Endodermal cell (in vitro differentiated cells): ENCODE data around the gene CNGB1. TPM values are rescaled to one million over a fixed set of nuclear protein-coding genes. Genes with fewer than 3 reads are reported as not detected.
"Not testable (repeated sequence)": the region's sequence is repeated elsewhere in the genome, so short reads cannot be mapped to it uniquely, and the experiment has no call there.

Source experiments
- DNase-seq: peaks from one replicate; pipeline ENCODE4 v3.0.0-alpha.2; 2017
- H3K27ac ChIP-seq: 2 replicates; pipeline ENCODE4 v1.5.1; 2013; ENCODE audit warnings: mild to moderate bottlenecking, low read depth, low read length, moderate library complexity
- H3K27me3 ChIP-seq: 2 replicates; pipeline ENCODE4 v1.6.1; 2013; ENCODE audit warnings: mild to moderate bottlenecking, low read length, moderate library complexity; ENCODE audit not compliant: insufficient read depth, control insufficient read depth, poor library complexity, severe bottlenecking
- H3K36me3 ChIP-seq: 2 replicates; pipeline ENCODE4 v1.7.0; 2013; ENCODE audit warnings: mild to moderate bottlenecking, low read length, moderate library complexity; ENCODE audit not compliant: control insufficient read depth, insufficient read depth
- H3K4me1 ChIP-seq: one replicate; pipeline ENCODE4 v1.7.0; 2013; ENCODE audit warnings: low read length; ENCODE audit not compliant: control insufficient read depth, insufficient read depth
- H3K4me3 ChIP-seq: 2 replicates; pipeline ENCODE4 v1.5.1; 2013; ENCODE audit warnings: mild to moderate bottlenecking, low read length, moderate library complexity
- H3K9ac ChIP-seq: 2 replicates; pipeline ENCODE4 v1.6.1; 2013; ENCODE audit warnings: mild to moderate bottlenecking, low read length, moderate library complexity; ENCODE audit not compliant: poor library complexity, severe bottlenecking; ENCODE audit errors: extremely low read depth
- H3K9me3 ChIP-seq: 2 replicates; pipeline ENCODE4 v1.6.1; 2013; ENCODE audit warnings: mild to moderate bottlenecking, low read length, moderate library complexity; ENCODE audit not compliant: control insufficient read depth
- H3K27ac Mint-ChIP-seq: 2 replicates; pipeline ENCODE4 v1.8.0; 2020; ENCODE audit warnings: mixed read lengths
- H3K27me3 Mint-ChIP-seq: 2 replicates; pipeline ENCODE4 v1.8.0; 2021; ENCODE audit warnings: mild to moderate bottlenecking, mixed read lengths; ENCODE audit not compliant: insufficient read depth
- H3K36me3 Mint-ChIP-seq: 2 replicates; pipeline ENCODE4 v1.8.0; 2020; ENCODE audit warnings: low read depth, mixed read lengths
- H3K4me1 Mint-ChIP-seq: 2 replicates; pipeline ENCODE4 v1.8.0; 2020; ENCODE audit warnings: mixed read lengths
- H3K4me3 Mint-ChIP-seq: 2 replicates; pipeline ENCODE4 v1.8.0; 2020; ENCODE audit warnings: mild to moderate bottlenecking, moderate library complexity, mixed read lengths
- H3K9me3 Mint-ChIP-seq: 2 replicates; pipeline ENCODE4 v1.8.0; 2020; ENCODE audit warnings: mild to moderate bottlenecking, mixed read lengths
- CTCF ChIP-seq: fragments of 200-600 bp; sonication (generic); conservative IDR thresholded peaks from 2 replicates; pipeline ENCODE4 v1.5.0; 2021; ENCODE audit warnings: antibody characterized with exemption, mild to moderate bottlenecking
- WGBS, 2 experiments: methylation state at CpG; one replicate each; pipeline versions ENCODE4 v1.1.5 to v1.1.7; 2013; ENCODE audit warnings: missing lambda C conversion rate in 2 of 2, mixed read lengths in 1 of 2; ENCODE audit not compliant: insufficient coverage in 1 of 2, insufficient read length in 1 of 2; 5-methylcytosine and 5-hydroxymethylcytosine counted together
- total RNA-seq, 2 donors: library from RNA; stranded (reverse); fragmentation: NEBNext Ultra II Directional in 1 of 2; extraction: Animal tissue kit (Norgen Biotek cat#: 25700) in 1 of 2; gene quantifications; 2 replicates in 1 of 2; 3 replicates in 1 of 2; pipeline ENCODE4 v1.2.1, GENCODE V29; 2021

Gene CNGB1
- total RNA-seq, 2 donors from 2014 or later, result 0.29 to 0.60 TPM

DNA sequence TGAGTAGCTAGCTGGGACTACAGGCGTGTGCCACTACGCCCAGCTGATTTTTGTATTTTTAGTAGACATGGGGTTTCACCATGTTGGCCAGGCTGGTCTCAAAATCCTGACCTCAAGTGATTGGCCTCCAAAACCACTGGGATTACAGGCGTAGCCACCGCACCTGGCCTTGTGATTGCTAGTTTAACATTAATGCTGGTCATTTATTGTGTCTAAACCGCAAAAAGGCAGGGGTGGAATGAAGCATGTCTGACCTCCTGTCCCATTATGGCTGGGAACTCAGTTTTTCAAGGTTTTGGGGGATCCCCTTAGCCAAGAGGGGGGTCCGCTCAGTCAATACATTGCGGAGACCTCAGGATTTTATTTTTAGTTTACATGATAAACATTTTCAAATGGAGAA lies 10.7 kb upstream of the CNGB1 start:
- Histone ChIP-seq H3K27ac (no peak overlapping the region), H3K9ac (no peak overlapping the region), H3K27me3 (peaks cover 25% of the 10 kb centered on the region), H3K4me3 (no peak overlapping the region), H3K36me3 (no peaks in the 10 kb centered on the region), H3K9me3 (no peaks in the 10 kb centered on the region), H3K4me1 (peaks cover 4% of the 10 kb centered on the region)
- Mint-ChIP-seq H3K4me1 (peaks cover 28% of the 10 kb centered on the region), H3K9me3 (no peaks in the 10 kb centered on the region), H3K27ac (no peak overlapping the region), H3K4me3 (no peak overlapping the region), H3K27me3 (peaks cover 28% of the 10 kb centered on the region), H3K36me3 (no peaks in the 10 kb centered on the region)
- TF ChIP-seq CTCF, result no peak
- no peak for DNase-seq
- WGBS, 2 experiments, result 92 to 98% methylated on average over 5 to 6 of the region's 7 CpGs

DNA sequence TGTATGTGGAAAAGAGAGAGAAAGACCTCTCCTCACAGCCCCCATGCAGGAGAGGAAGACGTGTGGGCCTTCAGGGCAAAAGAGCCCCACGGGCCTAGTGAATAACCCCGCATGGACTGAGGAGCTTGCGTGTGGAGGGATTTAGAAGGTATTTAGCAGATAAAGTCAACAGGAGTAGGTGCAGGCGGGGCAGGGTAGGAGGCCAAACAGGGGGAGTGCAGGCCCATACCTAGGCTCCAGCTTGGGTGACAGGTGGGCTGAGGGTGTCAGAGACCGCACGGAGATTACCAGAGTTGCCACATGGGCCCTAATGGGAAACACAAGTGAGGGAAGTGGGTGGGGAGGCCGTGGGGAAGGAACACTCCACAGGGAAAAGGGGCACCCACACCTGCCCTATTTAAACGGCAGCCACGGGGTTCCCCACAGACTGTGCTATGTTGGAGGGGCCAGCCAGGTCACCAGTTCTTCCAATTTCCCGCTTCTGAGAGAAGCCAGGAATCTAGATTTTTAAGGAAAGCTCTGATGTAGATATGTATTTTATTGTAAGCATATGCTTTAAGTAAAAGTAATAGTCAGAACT lies 8.2 kb upstream of the CNGB1 start:
- TF ChIP-seq CTCF, result no peak
- H3K4me1 Mint-ChIP-seq, result peaks cover 27% of the 10 kb centered on the region
- H3K27me3 ChIP-seq, result peaks cover 4% of the 10 kb centered on the region
- no peaks in the 10 kb centered on the region for H3K9me3 ChIP-seq
- H3K27ac ChIP-seq, result no peak overlapping the region
- H3K36me3 Mint-ChIP-seq, result no peaks in the 10 kb centered on the region
- H3K27ac Mint-ChIP-seq, result no peak overlapping the region
- DNase-seq, result no peak
- H3K27me3 Mint-ChIP-seq, result peaks cover 6% of the 10 kb centered on the region
- no peak overlapping the region for H3K4me3 ChIP-seq
- H3K36me3 ChIP-seq, result no peaks in the 10 kb centered on the region
- WGBS, 2 experiments, result 86 to 92% methylated on average over 9 to 11 of the region's 11 CpGs
- H3K4me1 ChIP-seq, result peaks cover 7% of the 10 kb centered on the region
- H3K9ac ChIP-seq, result no peak overlapping the region
- H3K4me3 Mint-ChIP-seq, result no peak overlapping the region
- H3K9me3 Mint-ChIP-seq, result no peaks in the 10 kb centered on the region

DNA sequence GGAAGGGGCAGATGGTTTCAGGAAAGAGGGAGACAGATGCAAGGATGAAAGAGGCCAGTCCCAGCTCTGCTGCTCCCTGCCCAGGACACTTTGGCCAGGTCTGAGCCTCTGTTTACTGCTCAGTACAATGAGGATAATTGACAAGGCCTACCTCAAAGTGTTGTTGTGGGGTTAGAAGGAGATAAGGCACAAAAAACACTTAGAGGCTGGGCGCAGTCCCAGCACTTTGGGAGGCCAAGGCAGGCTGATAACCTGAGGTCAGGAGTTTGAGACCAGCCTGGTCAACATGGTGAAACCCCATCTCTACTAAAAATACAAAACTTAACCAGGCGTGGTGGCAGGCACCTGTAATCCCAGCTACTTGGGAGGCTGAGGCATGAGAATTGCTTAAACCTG lies 7.1 kb upstream of the CNGB1 start:
- H3K27me3 Mint-ChIP-seq, H3K36me3 Mint-ChIP-seq, H3K9me3 Mint-ChIP-seq: not testable (repeated sequence)

More for the DNA sequence above, 7.1 kb upstream of the CNGB1 start:
- DNase-seq, H3K4me1 ChIP-seq, H3K9ac ChIP-seq, H3K9me3 ChIP-seq, H3K27ac ChIP-seq, H3K27me3 ChIP-seq, H3K36me3 ChIP-seq, H3K4me3 Mint-ChIP-seq, H3K4me3 ChIP-seq, H3K27ac Mint-ChIP-seq: not testable (repeated sequence)
- H3K4me1 Mint-ChIP-seq, result peaks cover 27% of the 10 kb centered on the region
- WGBS, 2 experiments, result 94 to 100% methylated on average over 1 to 2 of the region's 2 CpGs
